Measurements from ENCODE around the gene EMC10. TPM values are rescaled to one million over a fixed set of nuclear protein-coding genes. Genes with fewer than 3 reads are reported as not detected.

Gene EMC10
- total RNA-seq, 1 experiment from 2014 or later = 66.7 TPM

- DNase-seq (ENCODE audit: low read depth, low spot score) = no peak
- CTCF ChIA-PET = interaction anchor here (0.6 kb wide), 1 partner anchor 60 kb away, joined by 11 read pairs; no protein-coding TSS in a partner anchor
- Histone ChIP-seq H3K9me3 (ENCODE audit: control insufficient read depth, insufficient read depth, low read depth, low read length) (no peaks in the 10 kb centered on the region), H3K27ac (ENCODE audit: low read length) (no peak overlapping the region), H3K4me3 (ENCODE audit: low read depth in 2 of 2, low read length in 2 of 2) (peak overlapping the region; percentile 21 to 36), H3K27me3 (ENCODE audit: control insufficient read depth, insufficient read depth, low read length) (no peaks in the 10 kb centered on the region), H3K36me3 (ENCODE audit: control insufficient read depth, insufficient read depth, low read length) (no peaks in the 10 kb centered on the region), H3K4me1 (ENCODE audit: control insufficient read depth, insufficient read depth, low read length) (no peaks in the 10 kb centered on the region)
- no peak for TF ChIP-seq SIN3A (IDR thresholded peaks at IDR 0.05; ENCODE audit: borderline replicate concordance, insufficient read depth, low read depth, low read length)
- TF ChIP-seq, protein P1, sequence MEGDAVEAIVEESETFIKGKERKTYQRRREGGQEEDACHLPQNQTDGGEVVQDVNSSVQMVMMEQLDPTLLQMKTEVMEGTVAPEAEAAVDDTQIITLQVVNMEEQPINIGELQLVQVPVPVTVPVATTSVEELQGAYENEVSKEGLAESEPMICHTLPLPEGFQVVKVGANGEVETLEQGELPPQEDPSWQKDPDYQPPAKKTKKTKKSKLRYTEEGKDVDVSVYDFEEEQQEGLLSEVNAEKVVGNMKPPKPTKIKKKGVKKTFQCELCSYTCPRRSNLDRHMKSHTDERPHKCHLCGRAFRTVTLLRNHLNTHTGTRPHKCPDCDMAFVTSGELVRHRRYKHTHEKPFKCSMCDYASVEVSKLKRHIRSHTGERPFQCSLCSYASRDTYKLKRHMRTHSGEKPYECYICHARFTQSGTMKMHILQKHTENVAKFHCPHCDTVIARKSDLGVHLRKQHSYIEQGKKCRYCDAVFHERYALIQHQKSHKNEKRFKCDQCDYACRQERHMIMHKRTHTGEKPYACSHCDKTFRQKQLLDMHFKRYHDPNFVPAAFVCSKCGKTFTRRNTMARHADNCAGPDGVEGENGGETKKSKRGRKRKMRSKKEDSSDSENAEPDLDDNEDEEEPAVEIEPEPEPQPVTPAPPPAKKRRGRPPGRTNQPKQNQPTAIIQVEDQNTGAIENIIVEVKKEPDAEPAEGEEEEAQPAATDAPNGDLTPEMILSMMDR (IDR thresholded peaks at IDR 0.05) = no peak
- TF ChIP-seq TCF7L2 (IDR thresholded peaks at IDR 0.05; ENCODE audit: low read depth, low read length) = no peak
- no peak for TF ChIP-seq REST (IDR thresholded peaks at IDR 0.05; ENCODE audit: insufficient read depth in 1 of 2, low read depth in 2 of 2, low read length in 1 of 2)
- TF ChIP-seq POLR2AphosphoS5 (IDR thresholded peaks at IDR 0.05; ENCODE audit: low read depth, low read length) = no peak
- intact Hi-C loops (cut with micrococcal nuclease; ENCODE audit: unreplicated experiment) = no loop called here
- in situ Hi-C loops (cut with HindIII; ENCODE audit: low pct_unique_long_range_greater_than_20kb, low sequenced_read_pairs) = no loop called here
- peak; percentile 71 for ATAC-seq
- BruUV-seq (replicated peaks) = no TSS peak
- POLR2A ChIA-PET = interaction anchor here (0.5 kb wide), 1 partner anchor 26 kb away, joined by 3 read pairs; no protein-coding TSS in a partner anchor
Measured at GRCh38 chr19:50427997-50428425, 48.3 kb upstream of the EMC10 start.

GRCh38 chr19:50428772-50429463, 47.4 kb upstream of the EMC10 start:
- H3K27me3 ChIP-seq (ENCODE audit: control insufficient read depth, insufficient read depth, low read length) = no peaks in the 10 kb centered on the region
- no peaks in the 10 kb centered on the region for H3K4me1 ChIP-seq (ENCODE audit: control insufficient read depth, insufficient read depth, low read length)
- POLR2A ChIA-PET = interaction anchor here (0.5 kb wide), 1 partner anchor 27 kb away, joined by 3 read pairs; no protein-coding TSS in a partner anchor
- no peaks in the 10 kb centered on the region for H3K36me3 ChIP-seq (ENCODE audit: control insufficient read depth, insufficient read depth, low read length)
- in situ Hi-C loops (cut with HindIII; ENCODE audit: low pct_unique_long_range_greater_than_20kb, low sequenced_read_pairs) (no loop called here), intact Hi-C loops (cut with micrococcal nuclease; ENCODE audit: unreplicated experiment) (no loop called here)
- ATAC-seq = no peak
- TF ChIP-seq SIN3A (IDR thresholded peaks at IDR 0.05; ENCODE audit: borderline replicate concordance, insufficient read depth, low read depth, low read length) = no peak
- TF ChIP-seq TCF7L2 (IDR thresholded peaks at IDR 0.05; ENCODE audit: low read depth, low read length) = no peak
- TF ChIP-seq POLR2AphosphoS5 (IDR thresholded peaks at IDR 0.05; ENCODE audit: low read depth, low read length) = no peak
- no peak for DNase-seq (ENCODE audit: low read depth, low spot score)
- H3K9me3 ChIP-seq (ENCODE audit: control insufficient read depth, insufficient read depth, low read depth, low read length) = no peaks in the 10 kb centered on the region
- H3K4me3 ChIP-seq (ENCODE audit: low read depth in 2 of 2, low read length in 2 of 2) = no peak overlapping the region
- CTCF ChIA-PET = no interaction called here
- BruUV-seq (replicated peaks) = no TSS peak
- no peak overlapping the region for H3K27ac ChIP-seq (ENCODE audit: low read length)

DNA sequence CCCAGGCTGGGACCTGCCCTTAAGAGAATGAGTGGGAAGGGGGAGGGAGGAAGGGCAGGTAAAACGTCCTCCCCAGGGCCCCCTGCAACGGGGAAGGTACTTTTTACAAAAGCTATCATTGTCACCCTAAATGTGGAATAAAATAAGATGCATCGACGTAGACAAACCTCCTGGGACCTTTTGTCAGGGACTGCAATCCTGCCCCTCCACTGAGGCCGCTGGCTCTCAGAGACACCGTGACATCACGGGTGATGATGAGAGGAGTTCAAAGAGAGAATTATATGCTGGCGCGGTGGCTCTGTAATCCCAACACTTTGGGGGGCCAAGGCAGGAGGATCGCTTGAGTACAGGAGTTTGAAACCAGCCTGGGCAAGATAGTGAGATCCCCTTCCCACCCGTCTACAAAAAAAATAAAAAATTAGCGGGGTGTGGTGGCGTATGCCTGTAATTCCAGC, 45.4 kb upstream of the EMC10 start:
- intact Hi-C loops (cut with micrococcal nuclease; ENCODE audit: unreplicated experiment) = no loop called here
- POLR2A ChIA-PET = interaction anchor here (0.5 kb wide), 1 partner anchor 233 kb away, joined by 4 read pairs; no protein-coding TSS in a partner anchor
- CTCF ChIA-PET = no interaction called here

More for the DNA sequence above, 45.4 kb upstream of the EMC10 start:
- BruUV-seq (replicated peaks) = no TSS peak
- ATAC-seq (no peak), DNase-seq (ENCODE audit: low read depth, low spot score) (no peak)
- peak overlapping the region; percentile 41 to 64; a peak in 3 of 4 replicates for H3K4me3 ChIP-seq (ENCODE audit: low read depth in 2 of 2, low read length in 2 of 2)
- no peaks in the 10 kb centered on the region for H3K4me1 ChIP-seq (ENCODE audit: control insufficient read depth, insufficient read depth, low read length)
- in situ Hi-C loops (cut with HindIII; ENCODE audit: low pct_unique_long_range_greater_than_20kb, low sequenced_read_pairs) = no loop called here
- TF ChIP-seq, protein P1 (IDR thresholded peaks at IDR 0.05) = no peak
- TF ChIP-seq REST (IDR thresholded peaks at IDR 0.05; ENCODE audit: insufficient read depth in 1 of 2, low read depth in 2 of 2, low read length in 1 of 2) (no peak), SIN3A (IDR thresholded peaks at IDR 0.05; ENCODE audit: borderline replicate concordance, insufficient read depth, low read depth, low read length) (no peak), POLR2AphosphoS5 (IDR thresholded peaks at IDR 0.05; ENCODE audit: low read depth, low read length) (no peak), TCF7L2 (IDR thresholded peaks at IDR 0.05; ENCODE audit: low read depth, low read length) (no peak)
- no peaks in the 10 kb centered on the region for H3K9me3 ChIP-seq (ENCODE audit: control insufficient read depth, insufficient read depth, low read depth, low read length)
- H3K27ac ChIP-seq (ENCODE audit: low read length) = no peak overlapping the region
- no peaks in the 10 kb centered on the region for H3K36me3 ChIP-seq (ENCODE audit: control insufficient read depth, insufficient read depth, low read length)
- no peaks in the 10 kb centered on the region for H3K27me3 ChIP-seq (ENCODE audit: control insufficient read depth, insufficient read depth, low read length)
